ENCODE measurements around the gene ADAR.

The ADAR gene

DNA sequence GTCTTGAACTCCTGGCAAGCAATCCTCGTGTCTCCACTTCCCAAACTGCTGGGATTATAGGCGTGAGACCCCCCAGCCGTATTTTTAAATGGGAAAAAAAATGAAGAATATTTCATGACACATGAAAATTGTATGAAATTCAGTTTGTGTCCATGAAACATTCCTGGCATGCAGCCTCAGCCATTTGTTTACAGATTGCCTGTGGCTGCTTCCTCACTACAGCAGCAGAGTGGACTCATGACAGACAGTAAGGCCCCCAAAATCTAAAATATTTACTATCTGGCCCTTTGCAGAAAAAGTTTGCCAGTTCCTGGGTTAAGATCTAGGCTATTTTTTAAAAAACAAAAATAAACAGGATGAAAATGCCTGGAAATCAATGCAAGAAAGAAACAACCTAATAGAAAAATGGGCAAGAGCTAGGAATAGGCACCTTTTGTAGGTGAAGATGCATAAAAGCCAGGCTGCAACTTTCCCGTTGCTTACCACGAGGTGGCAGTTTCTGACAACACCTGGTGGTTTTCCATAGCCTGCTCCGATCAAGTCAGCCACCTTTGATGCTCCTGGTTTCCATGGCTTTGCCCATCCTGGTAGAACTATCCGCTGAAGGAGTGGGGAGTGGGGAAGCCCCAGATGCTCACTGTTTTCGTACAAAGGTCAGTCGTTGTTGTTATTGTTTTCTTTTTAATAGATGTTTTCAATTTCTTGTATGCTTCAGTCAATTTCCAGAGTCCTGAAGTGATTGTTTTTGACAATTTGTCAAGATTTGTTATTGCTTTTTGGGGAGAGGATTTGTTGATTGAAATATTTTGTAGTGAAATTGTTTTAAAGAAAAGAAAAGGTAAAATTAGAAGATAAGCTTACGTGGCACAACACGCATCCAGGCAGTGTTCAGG lies 73.8 kb downstream of the ADAR start:
- DNase-seq (ENCODE audit: low read depth in 4 of 4, low spot score in 1 of 4) = no peak

Measured in stimulated activated CD4-positive, alpha-beta T cell treated with anti-CD3 and anti-CD28 coated beads, Interleukin-1b, Interleukin-23, amount 100 ng/mL, for 24 hours (primary cell).